HG02763 (cell line): ENCODE results near the gene IL34.

Source experiments
- ATAC-seq: cut with Tn5 transposase; IDR thresholded peaks from one replicate; pipeline ENCODE4 v1.9.1; 2021; ENCODE audit warnings: mild to moderate bottlenecking, moderate library complexity; ENCODE audit not compliant: unreplicated experiment

IL34 gene

DNA sequence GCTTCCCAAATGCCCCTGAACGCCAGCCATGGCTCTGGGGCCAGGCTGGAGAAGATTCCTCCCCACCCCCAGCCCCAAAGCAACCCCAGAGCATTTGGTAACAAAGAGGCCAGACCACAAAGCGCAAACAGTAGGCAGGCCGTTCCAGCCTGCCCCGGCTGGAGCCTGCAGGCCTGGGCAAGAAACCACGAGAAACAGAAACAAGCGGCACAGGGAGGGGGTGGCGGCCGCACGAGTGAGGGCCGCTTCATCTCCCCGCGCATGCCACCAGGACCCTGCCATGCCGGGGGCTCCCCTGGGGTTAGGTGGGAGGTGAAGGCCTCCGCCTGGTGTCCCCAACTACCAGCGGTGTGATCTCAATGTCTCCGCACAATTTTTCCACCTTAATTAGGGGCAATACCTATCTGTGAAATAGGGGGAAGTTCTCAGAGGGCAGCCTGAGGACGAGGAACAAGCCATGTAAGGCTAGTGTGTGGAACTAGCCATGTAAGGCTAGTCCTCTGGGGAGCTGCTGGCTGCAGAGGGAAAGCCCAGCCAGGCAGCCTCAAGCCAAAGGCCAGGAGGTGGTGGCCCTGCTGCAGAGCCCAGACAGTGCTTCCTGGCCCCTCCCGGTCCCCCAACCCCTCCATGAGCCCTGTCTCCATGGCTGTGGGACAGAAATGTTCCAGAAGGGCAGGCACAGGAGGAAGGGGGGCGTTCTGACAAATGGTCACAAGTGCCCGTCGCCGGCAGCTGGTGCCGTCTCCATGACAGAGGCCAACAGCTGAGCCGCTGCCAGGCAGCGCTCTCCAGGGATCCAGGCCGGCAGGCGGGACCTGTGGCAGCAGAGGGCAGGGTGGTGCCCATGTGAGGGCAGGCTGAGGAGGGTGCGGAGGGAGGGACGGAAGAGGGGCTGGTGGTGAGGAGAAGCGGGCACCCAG lies 54.0 kb downstream of the IL34 start:
- no peak for ATAC-seq

- ATAC-seq: no peak
Measured at GRCh38 chr16:70701036-70701435, 54.7 kb downstream of the IL34 start.

DNA sequence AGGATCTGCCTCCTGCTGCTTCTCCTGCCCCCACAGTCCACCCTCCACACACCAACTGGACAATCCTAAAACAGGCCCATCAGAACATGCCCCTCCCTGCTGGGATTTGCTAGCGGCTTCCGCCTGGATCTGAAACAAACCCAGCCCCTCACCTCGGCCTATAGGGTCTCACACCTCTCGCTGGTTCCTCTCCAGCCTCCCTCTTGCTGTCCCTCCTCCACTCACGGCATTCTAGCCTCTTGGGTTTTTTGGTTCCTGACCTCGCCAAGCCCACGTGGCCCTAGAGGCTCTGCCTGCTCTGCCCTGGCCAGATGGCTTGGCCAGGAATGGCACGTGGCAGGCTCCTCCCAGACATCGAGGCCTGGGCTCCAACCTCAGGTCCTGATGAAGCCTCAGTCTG lies 55.2 kb downstream of the IL34 start:
- ATAC-seq: no peak

- no peak for ATAC-seq
Measured at GRCh38 chr16:70701998-70702397, 55.6 kb downstream of the IL34 start.

- ATAC-seq: no peak
Measured at GRCh38 chr16:70702624-70703023, 56.3 kb downstream of the IL34 start.

- no peak for ATAC-seq
Measured at GRCh38 chr16:70703041-70703834, 56.9 kb downstream of the IL34 start.

DNA sequence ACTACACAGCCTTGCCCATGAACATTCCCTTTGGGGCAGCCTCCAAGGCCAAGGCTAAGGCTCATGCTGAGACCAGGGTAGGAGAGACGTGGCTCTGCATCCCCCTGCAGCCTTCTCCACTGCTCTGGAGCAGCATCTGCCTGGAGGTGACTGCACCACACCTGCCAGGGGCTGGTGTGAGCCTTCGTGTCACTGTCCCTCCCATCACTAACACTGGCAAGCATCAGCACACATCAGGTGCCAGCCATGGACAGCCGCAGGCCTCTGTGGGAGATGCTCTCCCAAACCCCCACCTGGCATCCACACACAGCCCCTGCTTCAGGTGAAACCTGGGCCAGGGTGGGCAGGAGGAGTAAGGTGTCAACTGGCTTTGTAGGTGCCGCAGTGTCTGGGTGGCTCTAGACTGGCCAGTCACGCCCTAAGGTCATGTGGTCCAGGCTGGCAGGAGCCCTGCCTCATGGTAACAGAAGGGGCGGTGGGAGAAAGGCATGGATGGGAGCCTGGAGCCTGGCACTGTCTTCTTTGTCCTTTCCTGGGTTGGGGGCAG lies 57.5 kb downstream of the IL34 start:
- ATAC-seq: no peak

DNA sequence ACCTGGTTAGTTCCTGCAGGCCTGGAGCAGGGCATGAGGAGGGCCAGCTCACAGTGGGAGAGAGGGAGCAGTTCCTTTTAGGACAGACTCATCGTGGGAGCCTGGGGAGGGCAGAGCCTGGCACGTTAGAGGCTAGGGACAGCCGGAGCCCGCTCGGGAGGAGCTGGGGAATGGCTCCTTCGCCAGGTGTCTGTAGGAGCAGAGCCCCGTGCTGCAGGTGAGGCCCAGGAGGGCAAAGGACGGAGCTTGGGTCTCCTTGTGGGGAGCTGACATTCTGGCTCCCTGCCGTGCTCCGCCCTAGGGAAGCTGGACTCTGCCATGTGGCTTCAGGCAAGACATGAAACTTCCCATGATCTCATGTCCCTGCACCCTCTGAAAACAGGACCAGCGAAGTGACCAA lies 58.2 kb downstream of the IL34 start:
- no peak for ATAC-seq

DNA sequence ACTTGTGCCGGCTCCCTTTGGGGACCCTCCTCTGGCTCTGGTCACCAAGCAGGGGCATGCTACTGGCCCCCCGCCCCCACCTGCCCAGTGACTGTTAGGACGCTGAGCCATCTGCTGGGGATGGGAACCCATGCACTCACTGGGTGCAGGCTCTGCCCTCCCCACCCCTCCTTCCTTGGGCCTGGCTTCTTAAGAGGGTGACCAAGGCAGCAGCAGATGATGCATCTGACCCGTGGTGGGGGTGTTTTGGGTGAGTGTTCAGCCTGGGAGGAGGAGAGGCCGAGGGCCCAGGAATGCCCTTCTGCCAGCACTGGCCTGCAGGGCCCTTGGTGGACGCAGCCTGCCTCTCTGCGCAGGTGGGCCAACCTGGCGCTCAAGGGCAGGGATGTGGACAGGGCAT lies 58.7 kb downstream of the IL34 start:
- ATAC-seq: no peak

DNA sequence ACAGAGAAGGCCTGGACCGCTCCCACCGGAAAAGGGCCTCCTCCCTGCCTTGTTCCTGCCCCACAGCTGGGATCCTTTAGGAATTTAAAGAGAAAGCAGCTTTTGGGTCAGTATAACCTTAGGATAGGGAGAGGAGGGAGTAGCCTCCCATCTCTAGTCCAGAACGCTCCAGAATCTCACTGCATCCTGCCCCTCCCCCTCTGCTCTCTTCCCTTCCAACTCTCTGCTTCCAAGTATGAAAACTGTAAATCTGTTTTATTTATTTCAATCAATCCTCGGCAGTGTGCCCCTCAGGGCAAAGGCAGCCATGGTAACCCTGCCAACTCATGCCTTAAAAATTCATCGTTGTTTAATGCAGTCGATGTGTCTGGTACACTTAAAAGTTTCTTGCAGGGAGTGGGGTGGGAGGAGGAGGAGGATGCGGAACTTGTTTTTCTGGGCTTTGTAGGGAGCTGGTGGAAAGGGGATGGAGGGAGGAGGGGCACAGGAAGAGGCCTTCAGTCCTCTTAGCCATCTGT lies 60.6 kb downstream of the IL34 start:
- no peak for ATAC-seq

- ATAC-seq: no peak
Measured at GRCh38 chr16:70708366-70709246, 62.2 kb downstream of the IL34 start.

GRCh38 chr16:70709457-70709856 lies 63.1 kb downstream of the IL34 start:
- no peak for ATAC-seq

GRCh38 chr16:70709942-70710341 lies 63.6 kb downstream of the IL34 start:
- no peak for ATAC-seq
